Activated CD8-positive, alpha-beta T cell treated with anti-CD3 and anti-CD28 coated beads for 36 hours (primary cell): ENCODE measurements around the gene ULK3. TPM values are rescaled to one million over a fixed set of nuclear protein-coding genes. Genes with fewer than 3 reads are reported as not detected.

Source experiments
- ATAC-seq: fragments of 200-7000 bp; cut with Tn5 transposase; one replicate; pipeline ENCODE4 v1.10.0; 2021; ENCODE audit warnings: mild to moderate bottlenecking, moderate library complexity
- CTCF ChIA-PET: fragments of 350-600 bp; sonication (Branson Sonifier 250); formaldehyde crosslinking; loops from one replicate; lab custom pipeline; 2021; ENCODE audit warnings: antibody characterized with exemption; lab: Charles Lee
- POLR2A ChIA-PET: fragments of 350-600 bp; sonication (Branson Sonifier 250); formaldehyde crosslinking; loops from one replicate; lab custom pipeline; 2021; ENCODE audit warnings: antibody characterized with exemption; lab: Charles Lee
- DNase-seq: peaks from one replicate; pipeline ENCODE4 v3.0.0-alpha.2; 2020
- H3K27ac Mint-ChIP-seq: one replicate; pipeline ENCODE4 v1.8.0; 2021; ENCODE audit warnings: mild to moderate bottlenecking, mixed read lengths
- H3K27me3 Mint-ChIP-seq: one replicate; pipeline ENCODE4 v1.8.0; 2021; ENCODE audit warnings: mixed read lengths
- H3K36me3 Mint-ChIP-seq: one replicate; pipeline ENCODE4 v1.8.0; 2021; ENCODE audit warnings: low read depth, mixed read lengths
- H3K4me1 Mint-ChIP-seq: one replicate; pipeline ENCODE4 v1.8.0; 2021; ENCODE audit warnings: low read depth, mixed read lengths
- H3K4me3 Mint-ChIP-seq: one replicate; pipeline ENCODE4 v1.8.0; 2021; ENCODE audit warnings: mild to moderate bottlenecking, moderate library complexity, mixed read lengths
- H3K9me3 Mint-ChIP-seq: one replicate; pipeline ENCODE4 v1.8.0; 2021; ENCODE audit warnings: mixed read lengths
- intact Hi-C: fragments of 100-400 bp; cut with micrococcal nuclease; formaldehyde crosslinking; loops from one replicate; pipeline ENCODE4 v1.10.0; 2022
- total RNA-seq, 2 experiments: library from RNA; stranded (reverse); gene quantifications; one replicate each; pipeline ENCODE4 v1.2.3, GENCODE V29; 2021
- TF ChIP-seq, protein P1 (sequence below): fragments of 200-600 bp; IDR thresholded peaks from one replicate; pipeline ENCODE4 v1.8.0; 2022; ENCODE audit warnings: antibody characterized with exemption, mild to moderate bottlenecking

Gene ULK3
- total RNA-seq, 2 experiments from 2014 or later, result 45.9 to 49.3 TPM

DNA sequence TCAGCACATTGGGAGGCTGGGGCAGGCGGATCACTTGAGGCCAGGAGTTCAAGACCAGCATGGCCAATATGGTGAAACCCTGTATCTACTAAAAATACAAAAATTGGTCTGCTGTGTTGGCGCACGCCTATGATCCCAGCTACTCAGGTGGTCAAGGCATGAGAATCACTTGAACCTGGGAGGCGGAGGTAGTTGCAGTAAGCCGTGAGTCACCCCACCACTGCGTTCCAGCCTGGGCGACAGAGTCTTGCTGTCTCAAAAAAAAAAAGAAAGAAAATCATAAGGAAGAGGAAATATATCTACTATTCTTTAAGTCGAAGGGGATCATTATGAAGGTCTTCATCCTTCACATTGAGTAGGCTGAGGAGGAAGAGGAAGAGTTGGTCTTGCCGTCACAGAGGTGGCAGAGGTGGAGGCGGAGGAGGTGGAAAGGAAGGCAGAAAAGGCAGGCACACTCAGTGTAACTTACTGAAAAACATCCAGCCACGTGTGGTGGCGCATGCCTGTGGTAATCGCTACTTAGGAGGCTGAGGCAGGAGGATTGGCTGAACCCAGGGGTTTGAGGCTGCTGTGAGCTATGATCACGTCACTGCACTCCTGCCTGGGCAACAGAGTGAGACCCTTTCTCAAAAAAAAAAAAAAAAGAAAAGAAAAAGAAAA lies 46.9 kb downstream of the ULK3 start:
- POLR2A ChIA-PET, result interaction anchor here (0.6 to 16.0 kb wide), 4 partner anchors 18 to 179 kb away, joined by 3 to 410 read pairs (median 4); partner anchors contain the start of gene CSK

DNA sequence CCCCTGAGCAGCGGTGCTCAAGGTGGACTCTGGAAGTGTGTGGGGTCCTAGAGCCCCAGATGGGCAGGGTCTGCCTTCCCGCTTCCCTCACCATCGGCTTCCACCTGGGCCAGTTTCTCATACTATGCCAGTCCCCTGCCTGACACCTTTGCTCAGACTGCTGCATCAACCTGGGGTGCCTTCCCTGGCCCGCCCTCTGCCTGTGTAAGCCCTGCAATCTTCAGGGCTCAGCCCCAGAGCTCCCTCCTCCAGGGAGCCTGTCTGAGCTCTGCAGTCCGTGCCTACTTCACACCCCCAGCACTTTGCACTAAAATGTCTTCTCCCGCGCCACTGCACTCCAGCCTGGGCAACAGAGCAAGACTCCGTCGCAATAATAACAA lies 48.0 kb downstream of the ULK3 start:
- intact Hi-C loops, result no loop called here
- DNase-seq (no peak), ATAC-seq (no peak)
- ChIA-PET CTCF (interaction anchor here (1.1 to 25.9 kb wide), 6 partner anchors 18 to 177 kb away, joined by 3 to 1327 read pairs (median 4); partner anchors contain the start of genes CPLX3 and CSK), POLR2A (interaction anchor here (0.7 to 16.0 kb wide), 4 partner anchors 10 to 49 kb away, joined by 3 to 410 read pairs (median 10); partner anchors contain the start of gene CSK)
- H3K27me3 Mint-ChIP-seq, result no peaks in the 10 kb centered on the region
- peak overlapping the region; percentile 90 for H3K27ac Mint-ChIP-seq
- no peaks in the 10 kb centered on the region for H3K9me3 Mint-ChIP-seq
- peaks cover 58% of the 10 kb centered on the region for H3K36me3 Mint-ChIP-seq
- TF ChIP-seq, protein P1, sequence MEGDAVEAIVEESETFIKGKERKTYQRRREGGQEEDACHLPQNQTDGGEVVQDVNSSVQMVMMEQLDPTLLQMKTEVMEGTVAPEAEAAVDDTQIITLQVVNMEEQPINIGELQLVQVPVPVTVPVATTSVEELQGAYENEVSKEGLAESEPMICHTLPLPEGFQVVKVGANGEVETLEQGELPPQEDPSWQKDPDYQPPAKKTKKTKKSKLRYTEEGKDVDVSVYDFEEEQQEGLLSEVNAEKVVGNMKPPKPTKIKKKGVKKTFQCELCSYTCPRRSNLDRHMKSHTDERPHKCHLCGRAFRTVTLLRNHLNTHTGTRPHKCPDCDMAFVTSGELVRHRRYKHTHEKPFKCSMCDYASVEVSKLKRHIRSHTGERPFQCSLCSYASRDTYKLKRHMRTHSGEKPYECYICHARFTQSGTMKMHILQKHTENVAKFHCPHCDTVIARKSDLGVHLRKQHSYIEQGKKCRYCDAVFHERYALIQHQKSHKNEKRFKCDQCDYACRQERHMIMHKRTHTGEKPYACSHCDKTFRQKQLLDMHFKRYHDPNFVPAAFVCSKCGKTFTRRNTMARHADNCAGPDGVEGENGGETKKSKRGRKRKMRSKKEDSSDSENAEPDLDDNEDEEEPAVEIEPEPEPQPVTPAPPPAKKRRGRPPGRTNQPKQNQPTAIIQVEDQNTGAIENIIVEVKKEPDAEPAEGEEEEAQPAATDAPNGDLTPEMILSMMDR, result no peak
- peaks cover 87% of the 10 kb centered on the region for H3K4me1 Mint-ChIP-seq
- peak overlapping the region; percentile 11 for H3K4me3 Mint-ChIP-seq

More for the DNA sequence above, 46.9 kb downstream of the ULK3 start:
- Mint-ChIP-seq H3K4me3 (peak overlapping the region; percentile 45), H3K27ac (peak overlapping the region; percentile 89), H3K27me3 (no peaks in the 10 kb centered on the region), H3K4me1 (peaks cover 82% of the 10 kb centered on the region), H3K9me3 (no peaks in the 10 kb centered on the region), H3K36me3 (peaks cover 61% of the 10 kb centered on the region)
- peak; percentile 78 for DNase-seq
- intact Hi-C loops, result no loop called here
- TF ChIP-seq, protein P1, result no peak
- peak; percentile 25 for ATAC-seq
- CTCF ChIA-PET, result interaction anchor here (1.1 to 25.9 kb wide), 4 partner anchors 19 to 164 kb away, joined by 3 to 1327 read pairs (median 3); partner anchors contain the start of gene CSK

DNA sequence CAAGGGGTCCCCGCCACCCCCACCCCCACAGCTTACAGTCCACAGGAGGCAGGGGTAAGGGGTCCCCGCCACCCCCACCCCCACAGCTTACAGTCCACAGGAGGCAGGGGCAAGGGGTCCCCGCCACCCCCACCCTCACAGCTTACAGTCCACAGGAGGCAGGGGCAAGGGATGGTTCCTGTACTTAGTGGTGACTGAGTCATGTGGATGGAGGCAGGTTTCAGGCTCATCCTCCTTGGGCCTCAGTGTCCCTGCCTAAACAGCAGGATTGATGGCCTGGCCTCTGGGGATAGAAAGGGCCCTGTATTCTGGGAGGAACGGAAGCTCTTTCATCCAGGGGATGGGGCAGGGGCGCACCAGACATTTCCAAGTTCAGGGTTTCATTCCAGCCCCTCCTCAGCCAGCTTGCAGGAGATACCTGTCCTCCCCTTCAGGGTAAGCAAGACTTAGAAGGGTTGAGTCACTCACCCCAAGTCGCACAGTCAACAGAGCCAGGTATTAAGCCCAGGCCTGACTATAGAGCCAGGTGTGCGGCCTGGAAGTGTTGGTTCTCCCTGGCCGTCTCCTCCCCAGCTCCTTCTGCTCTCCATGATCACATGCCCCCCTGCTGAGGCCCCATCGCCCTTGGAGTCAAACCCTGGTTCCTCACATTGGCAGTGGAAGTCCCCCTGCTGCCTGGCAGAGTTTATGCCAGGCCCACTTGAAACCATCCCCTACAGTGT lies 48.5 kb downstream of the ULK3 start:
- Mint-ChIP-seq H3K27me3 (no peaks in the 10 kb centered on the region), H3K4me3 (peak overlapping the region; percentile 11), H3K36me3 (peaks cover 59% of the 10 kb centered on the region), H3K4me1 (peaks cover 87% of the 10 kb centered on the region), H3K9me3 (no peaks in the 10 kb centered on the region), H3K27ac (peak overlapping the region; percentile 90)
- ATAC-seq (no peak), DNase-seq (no peak)
- ChIA-PET POLR2A (interaction anchor here (0.7 to 16.0 kb wide), 5 partner anchors 10 to 49 kb away, joined by 3 to 410 read pairs (median 5); partner anchors contain the start of gene CSK), CTCF (interaction anchor here (0.9 to 25.9 kb wide), 10 partner anchors 17 to 176 kb away, joined by 3 to 1327 read pairs (median 4); partner anchors contain the start of genes CPLX3, CSK and ULK3)
- intact Hi-C loops, result no loop called here
- TF ChIP-seq, protein P1, result no peak

DNA sequence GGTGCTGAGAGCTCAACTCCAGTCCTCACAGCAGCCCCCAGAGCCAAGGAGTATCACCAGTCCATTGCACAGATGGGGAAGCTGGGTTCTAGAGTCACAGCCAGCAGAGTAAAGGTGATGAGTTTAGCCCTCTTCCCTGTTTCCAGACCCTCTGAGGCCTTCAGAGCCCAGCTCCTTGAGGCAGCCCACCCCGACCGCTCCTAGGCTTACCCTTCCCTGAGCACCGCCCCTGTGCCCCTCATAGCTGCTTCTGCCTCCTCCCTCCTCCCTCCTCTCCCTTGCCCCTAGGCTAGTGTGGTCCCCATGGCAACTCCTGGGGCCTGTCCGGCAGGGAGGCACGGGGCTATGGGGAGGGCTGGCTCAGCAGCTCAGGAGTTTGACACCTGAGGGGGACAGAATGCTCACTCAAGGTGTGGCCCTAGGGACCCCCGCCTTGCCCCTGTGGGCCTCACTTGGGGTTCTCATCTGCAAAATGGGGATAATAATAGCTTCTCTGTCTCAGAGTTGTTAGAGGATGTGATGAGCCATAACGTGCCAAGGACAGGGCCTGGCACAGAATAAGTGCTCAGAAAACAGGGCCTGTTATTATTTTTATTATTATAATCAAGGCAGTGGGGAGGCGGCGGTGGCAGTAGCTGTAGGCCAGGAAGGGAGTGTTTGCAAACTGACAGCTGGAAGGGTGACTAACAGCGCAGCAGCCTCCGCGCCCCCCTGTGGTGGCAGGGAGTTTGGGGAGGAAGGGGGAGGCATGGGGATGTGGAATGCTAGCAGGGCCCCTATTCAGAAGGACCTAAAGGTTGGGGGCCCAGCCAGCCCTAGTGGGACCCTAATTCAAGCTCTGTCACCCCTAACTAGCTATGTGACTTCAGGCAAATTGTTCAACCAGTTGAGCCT lies 49.6 kb downstream of the ULK3 start:
- H3K9me3 Mint-ChIP-seq, result no peaks in the 10 kb centered on the region
- peak overlapping the region; percentile 19 for H3K4me3 Mint-ChIP-seq
- DNase-seq (peak; percentile 86), ATAC-seq (peak; percentile 31)
- no peaks in the 10 kb centered on the region for H3K27me3 Mint-ChIP-seq
- POLR2A ChIA-PET, result interaction anchor here (0.6 to 16.0 kb wide), 6 partner anchors 11 to 162 kb away, joined by 3 to 410 read pairs (median 4); partner anchors contain the start of gene CSK
- H3K36me3 Mint-ChIP-seq, result peaks cover 55% of the 10 kb centered on the region
- TF ChIP-seq, protein P1, result peak; percentile 58
- H3K27ac Mint-ChIP-seq, result peak overlapping the region; percentile 83
- peaks cover 85% of the 10 kb centered on the region for H3K4me1 Mint-ChIP-seq
- intact Hi-C loops, result no loop called here
- CTCF ChIA-PET, result interaction anchor here (0.9 to 25.9 kb wide), 14 partner anchors 11 to 175 kb away, joined by 3 to 1327 read pairs (median 4); partner anchors contain the start of genes CPLX3, CSK and ULK3
